ENCODE measurements around the gene MAML3. TPM values are rescaled to one million over a fixed set of nuclear protein-coding genes. Genes with fewer than 3 reads are reported as not detected.

Gene MAML3
- total RNA-seq, 1 experiment from 2014 or later: 0.06 TPM

GRCh38 chr4:139694522-139695107 is 459.4 kb downstream of the MAML3 start:
- no peak for DNase-seq (ENCODE audit: low read depth)

- peak; percentile 1 for DNase-seq (ENCODE audit: low read depth)
Observed at GRCh38 chr4:139692309-139693012, 461.5 kb downstream of the MAML3 start.

- DNase-seq (ENCODE audit: low read depth): no peak
Observed at GRCh38 chr4:139690419-139690818, 463.6 kb downstream of the MAML3 start.

GRCh38 chr4:139689093-139689722 is 464.8 kb downstream of the MAML3 start:
- no peak for DNase-seq (ENCODE audit: low read depth)

- no peak for DNase-seq (ENCODE audit: low read depth)
Observed at GRCh38 chr4:139686988-139687387, 467.0 kb downstream of the MAML3 start.

- DNase-seq (ENCODE audit: low read depth): no peak
Observed at GRCh38 chr4:139686130-139686529, 467.9 kb downstream of the MAML3 start.

GRCh38 chr4:139685180-139685579 is 468.8 kb downstream of the MAML3 start:
- DNase-seq (ENCODE audit: low read depth): no peak

GRCh38 chr4:139684351-139684750 is 469.6 kb downstream of the MAML3 start:
- no peak for DNase-seq (ENCODE audit: low read depth)

GRCh38 chr4:139682741-139683151 is 471.2 kb downstream of the MAML3 start:
- DNase-seq (ENCODE audit: low read depth): no peak

GRCh38 chr4:139682309-139682708 is 471.7 kb downstream of the MAML3 start:
- DNase-seq (ENCODE audit: low read depth): no peak

- DNase-seq (ENCODE audit: low read depth): no peak
Observed at GRCh38 chr4:139676913-139677585, 476.9 kb downstream of the MAML3 start.

- DNase-seq (ENCODE audit: low read depth): no peak
Observed at GRCh38 chr4:139676365-139676764, 477.6 kb downstream of the MAML3 start.

GRCh38 chr4:139675651-139676050 is 478.3 kb downstream of the MAML3 start:
- DNase-seq (ENCODE audit: low read depth): no peak

GRCh38 chr4:139674875-139675550 is 479.0 kb downstream of the MAML3 start:
- no peak for DNase-seq (ENCODE audit: low read depth)

- no peak for DNase-seq (ENCODE audit: low read depth)
Observed at GRCh38 chr4:139672732-139673131, 481.3 kb downstream of the MAML3 start.

- DNase-seq (ENCODE audit: low read depth): no peak
Observed at GRCh38 chr4:139672215-139672614, 481.8 kb downstream of the MAML3 start.

GRCh38 chr4:139670775-139671174 is 483.2 kb downstream of the MAML3 start:
- DNase-seq (ENCODE audit: low read depth): no peak

GRCh38 chr4:139669890-139670289 is 484.1 kb downstream of the MAML3 start:
- no peak for DNase-seq (ENCODE audit: low read depth)

GRCh38 chr4:139669335-139669734 is 484.6 kb downstream of the MAML3 start:
- DNase-seq (ENCODE audit: low read depth): no peak

GRCh38 chr4:139668658-139669201 is 485.3 kb downstream of the MAML3 start:
- no peak for DNase-seq (ENCODE audit: low read depth)

GRCh38 chr4:139668036-139668435 is 485.9 kb downstream of the MAML3 start:
- DNase-seq (ENCODE audit: low read depth): no peak

All from LHCN-M2 (cell line).